GM03348 (cell line): ENCODE data around the gene DDIAS.
"Not testable (repeated sequence)": the region's sequence is repeated elsewhere in the genome, so short reads cannot be mapped to it uniquely, and the experiment has no call there.

Source experiments
- DNase-seq: peaks from one replicate; pipeline ENCODE4 v3.0.0; 2012; ENCODE audit warnings: low spot score

The DDIAS gene

DNA sequence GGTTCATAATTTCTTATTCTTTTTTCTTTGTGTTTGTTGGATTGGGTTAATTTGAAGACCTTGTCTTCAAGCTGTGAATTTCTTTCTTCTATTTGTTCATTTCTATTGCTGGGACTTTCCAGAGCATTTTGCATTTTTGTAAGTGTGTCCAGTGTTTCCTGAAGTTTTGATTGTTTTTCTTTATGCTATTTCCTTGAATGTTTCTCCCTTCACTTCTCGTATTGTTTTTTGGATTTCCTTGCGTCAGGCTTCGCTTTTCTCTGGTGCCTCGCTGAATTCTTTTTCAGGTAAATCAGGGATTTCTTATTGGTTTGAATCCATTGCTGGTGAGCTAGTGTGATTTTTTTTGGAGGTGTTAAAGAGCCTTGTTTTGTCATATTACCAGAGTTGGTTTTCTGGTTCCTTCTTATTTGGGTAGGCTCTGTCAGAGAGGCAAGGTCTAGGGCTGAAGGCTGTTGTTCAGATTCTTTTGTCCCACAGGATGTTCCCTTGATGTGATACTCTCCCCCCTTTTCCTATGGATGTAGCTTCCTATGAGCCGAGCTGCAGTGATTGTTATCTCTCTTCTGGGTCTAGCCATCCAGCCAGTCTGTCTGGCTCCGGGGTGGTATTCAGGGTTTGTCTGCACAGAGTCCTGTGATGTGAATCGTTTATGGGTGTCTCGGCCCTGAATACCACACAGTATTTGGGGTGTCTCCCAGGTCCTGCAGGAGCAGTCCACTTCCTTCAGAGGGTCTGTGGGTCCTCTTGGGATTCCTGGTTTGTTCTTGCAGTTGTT is 21.0 kb downstream of the DDIAS start:
- DNase-seq: not testable (repeated sequence)

DNA sequence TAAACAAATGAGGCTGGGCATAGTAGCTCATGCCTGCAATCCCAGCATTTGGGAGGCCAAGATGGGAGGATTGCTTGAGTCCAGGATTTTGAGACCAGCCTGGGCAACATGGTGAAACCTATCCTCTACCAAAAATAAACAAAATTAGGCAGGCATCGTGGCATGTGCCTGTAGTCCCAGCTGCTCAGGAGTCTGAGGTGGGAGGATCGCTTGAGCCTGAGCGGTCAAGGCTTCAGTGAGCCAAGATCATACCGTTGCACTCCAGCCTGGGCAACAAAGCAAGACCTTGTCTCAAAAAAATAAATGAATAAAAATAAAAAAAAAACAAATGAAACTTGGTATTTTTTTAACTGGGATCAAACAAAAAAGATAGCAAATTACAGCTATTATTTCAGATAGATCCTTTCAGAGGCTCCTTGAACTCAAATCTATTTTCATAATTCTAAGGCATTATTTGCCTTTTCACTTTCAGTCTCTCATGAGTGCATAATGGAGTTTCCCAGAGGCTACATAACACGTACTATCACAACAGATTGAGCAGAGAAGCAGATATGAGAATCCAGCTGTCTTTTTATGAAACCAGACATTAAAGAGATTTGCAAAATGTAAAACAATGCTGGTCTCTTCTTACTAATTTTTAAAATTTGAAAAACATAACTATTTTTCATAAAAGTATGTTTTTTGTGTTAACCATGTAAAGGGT is 23.1 kb downstream of the DDIAS start:
- no peak for DNase-seq

DNA sequence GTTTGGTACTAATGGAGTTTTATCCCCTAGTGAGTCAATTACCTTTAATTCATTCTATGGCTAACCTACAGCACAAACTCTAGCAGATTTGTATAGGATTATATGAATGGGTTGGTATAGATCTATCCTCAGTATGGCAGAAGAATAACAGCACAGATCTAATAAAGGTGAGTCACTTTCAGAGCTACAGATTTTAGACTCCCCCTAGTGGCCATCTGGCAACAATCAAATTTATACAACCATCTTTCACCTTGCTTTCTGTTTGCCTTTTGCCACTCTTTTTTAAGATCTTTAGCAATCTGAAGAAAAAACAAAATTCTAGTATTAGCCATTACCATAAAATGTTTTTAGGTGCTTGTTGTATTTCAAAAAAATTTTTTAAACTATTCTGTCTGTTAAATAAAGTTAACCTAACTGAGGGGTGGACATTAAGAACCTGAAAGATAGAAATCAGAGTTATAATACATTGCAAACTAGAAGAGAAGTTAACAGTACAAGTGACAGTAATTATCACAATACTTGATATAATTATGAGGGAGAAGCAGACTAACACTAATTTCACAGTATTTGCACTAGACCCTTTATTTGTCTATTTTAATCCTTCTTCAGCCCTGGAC is 25.8 kb downstream of the DDIAS start:
- DNase-seq: peak; percentile 77

DNA sequence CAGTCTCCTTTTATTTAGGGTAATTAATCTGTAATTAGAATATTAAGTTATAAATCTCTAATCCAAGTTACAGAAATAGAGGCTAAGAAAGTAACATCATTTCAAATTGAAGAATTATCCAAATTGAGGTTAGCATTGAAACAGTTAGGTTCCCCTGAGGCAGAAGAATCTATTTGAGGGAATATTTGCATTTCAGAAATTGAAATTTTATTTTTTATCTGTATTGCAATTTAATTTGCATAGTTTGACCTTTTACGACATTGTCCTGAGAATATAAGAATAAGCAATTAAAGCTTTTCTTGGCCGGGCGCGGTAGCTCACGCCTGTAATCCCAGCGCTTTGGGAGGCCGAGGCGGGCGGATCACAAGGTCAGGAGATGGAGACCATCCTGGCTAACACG is 27.6 kb downstream of the DDIAS start:
- DNase-seq: no peak

DNA sequence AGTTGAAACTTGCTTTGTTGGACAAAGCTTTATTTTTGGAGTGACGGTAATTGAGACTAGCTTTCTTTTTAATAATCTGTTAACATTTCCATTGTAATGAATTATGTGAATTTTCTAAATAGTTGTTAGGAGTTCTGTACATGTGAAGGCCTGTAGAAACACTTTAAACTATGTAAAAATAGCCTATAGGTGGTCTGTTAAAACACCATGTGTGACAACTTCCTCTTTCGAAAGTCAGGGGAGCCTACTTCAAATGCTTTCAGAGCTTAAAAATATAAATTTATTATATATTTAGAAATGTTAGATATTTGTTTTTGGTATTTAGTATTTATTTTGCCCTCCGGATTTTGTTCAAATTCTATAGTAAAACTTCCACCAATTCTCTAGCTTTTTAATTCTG is 28.7 kb downstream of the DDIAS start:
- no peak for DNase-seq

DNA sequence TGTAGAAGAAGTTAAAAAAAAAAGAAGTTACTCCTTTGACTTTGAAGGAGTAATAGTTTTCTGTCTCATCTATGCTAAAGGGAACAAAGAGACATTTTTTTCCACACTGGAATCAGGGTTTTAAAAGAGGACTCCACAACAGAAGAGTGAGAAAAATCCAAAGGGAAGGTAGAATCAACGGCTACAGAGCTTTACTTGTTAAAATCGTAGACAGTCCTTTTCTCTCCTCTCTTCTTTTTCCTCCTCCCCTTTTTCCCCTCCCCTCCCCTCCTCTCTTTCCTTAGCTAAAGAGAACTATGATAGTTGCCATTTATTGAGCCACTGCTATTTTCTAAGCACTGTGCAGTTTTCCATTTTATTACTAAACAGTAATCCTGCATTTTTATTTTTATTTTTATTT is 29.2 kb downstream of the DDIAS start:
- DNase-seq: no peak

DNA sequence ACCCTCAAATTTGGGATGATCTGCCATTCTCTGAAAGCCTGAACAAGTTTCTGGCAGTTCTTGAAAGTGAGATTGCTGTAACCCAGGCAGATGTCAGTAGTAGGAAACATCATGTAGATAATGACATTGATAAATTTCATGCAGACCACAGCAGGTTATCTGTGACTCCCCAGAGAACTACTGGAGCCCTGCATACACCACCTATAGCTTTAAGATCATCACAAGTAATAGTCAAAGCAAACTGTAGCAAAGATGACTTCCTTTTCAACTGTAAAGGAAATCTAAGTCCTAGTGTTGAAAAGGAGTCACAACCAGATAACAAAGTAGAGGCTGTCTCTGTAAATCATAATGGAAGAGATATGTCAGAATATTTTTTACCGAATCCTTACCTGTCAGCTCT is 31.0 kb downstream of the DDIAS start:
- DNase-seq: no peak

DNA sequence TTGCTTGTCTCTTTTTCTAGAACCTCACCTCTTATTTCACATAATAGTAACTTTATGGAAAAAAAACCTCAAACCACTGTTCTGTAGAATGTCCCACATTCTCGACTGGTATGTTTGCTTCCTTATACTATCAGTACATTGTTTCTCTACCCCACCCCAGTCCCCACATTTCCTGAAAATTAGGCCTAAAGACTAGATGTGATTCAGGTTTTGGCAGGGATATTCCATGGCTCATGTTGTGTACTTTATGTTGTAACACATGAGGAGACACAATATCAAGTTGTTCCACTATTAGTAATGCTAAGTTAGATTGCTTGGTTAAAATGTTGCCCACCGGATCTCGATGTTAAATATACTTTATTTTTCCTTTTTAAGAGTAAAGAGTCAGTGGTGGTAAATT is 34.7 kb downstream of the DDIAS start:
- no peak for DNase-seq

DNA sequence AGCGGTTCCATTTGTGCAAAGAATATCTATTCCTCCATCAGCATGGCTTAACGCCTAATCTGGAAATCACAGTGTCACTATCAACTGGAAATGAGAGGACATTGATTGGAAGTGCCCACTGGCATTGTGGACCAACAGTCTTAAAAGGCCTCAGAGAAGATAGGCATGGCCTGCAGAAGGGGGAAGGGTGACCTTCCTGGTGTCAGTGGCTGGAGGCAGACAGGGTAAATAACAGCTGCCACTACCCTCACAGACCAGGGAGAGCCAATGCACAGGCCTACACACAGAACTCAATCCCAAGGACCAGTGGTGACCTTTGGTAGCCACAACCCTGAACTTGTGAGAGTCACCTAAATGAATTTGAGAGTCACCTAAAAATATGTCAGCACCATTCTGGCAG is 36.0 kb downstream of the DDIAS start:
- DNase-seq: no peak

DNA sequence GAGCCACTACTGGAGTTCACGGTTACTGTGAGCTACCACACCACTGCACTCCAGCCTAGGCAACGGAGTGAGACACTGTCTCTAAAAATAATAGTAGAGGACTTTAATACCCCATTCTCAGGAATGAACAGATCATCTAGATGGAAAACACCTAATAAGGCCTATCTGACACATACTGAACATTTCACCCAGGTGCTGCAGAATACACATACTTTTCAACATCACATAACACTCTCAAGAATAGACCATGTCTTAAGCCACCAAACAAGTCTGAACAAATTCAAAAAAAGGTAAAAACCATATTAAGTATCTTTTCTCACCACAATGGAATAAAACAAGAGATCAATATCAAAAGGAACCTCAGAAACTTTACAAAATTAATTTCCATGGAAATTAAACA is 37.9 kb downstream of the DDIAS start:
- DNase-seq: no peak

DNA sequence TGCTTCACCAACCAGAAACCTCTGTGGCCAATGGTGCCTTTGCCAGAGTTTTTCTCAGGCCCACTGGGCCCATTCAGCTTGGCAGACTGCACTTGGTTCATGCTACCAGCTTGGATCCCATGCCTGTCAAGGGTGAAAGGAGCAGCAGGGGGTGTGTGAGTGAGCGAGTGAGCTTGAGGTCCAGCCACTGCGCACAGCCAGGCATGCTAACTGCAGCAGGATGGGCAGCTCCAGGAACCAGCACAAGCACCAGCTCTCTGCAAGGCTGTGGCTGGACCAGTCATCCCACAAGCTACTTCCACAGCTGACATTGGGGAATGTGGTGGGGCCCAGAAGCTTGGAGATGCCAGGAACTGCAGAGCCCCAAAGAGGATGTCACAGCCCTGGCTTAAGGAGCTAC is 40.8 kb downstream of the DDIAS start:
- DNase-seq: no peak

DNA sequence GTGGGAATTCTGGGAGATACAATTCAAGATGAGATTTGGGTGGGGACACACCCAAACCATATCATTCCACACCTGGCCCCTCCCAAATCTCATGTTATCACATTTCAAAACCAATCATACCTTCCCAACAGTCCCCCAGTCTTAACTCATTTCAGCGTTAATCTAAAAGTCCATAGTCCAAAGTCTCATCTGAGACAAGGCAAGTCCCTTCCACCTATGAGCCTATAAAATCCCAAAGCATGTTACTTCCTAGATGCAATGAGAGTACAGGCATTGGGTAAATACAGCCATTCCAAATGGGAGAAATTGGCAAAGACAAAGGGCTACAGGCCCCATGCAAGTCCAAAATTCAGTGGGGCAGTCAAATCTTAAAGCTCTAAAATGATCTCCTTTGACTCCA is 41.9 kb downstream of the DDIAS start:
- not testable (repeated sequence) for DNase-seq

DNA sequence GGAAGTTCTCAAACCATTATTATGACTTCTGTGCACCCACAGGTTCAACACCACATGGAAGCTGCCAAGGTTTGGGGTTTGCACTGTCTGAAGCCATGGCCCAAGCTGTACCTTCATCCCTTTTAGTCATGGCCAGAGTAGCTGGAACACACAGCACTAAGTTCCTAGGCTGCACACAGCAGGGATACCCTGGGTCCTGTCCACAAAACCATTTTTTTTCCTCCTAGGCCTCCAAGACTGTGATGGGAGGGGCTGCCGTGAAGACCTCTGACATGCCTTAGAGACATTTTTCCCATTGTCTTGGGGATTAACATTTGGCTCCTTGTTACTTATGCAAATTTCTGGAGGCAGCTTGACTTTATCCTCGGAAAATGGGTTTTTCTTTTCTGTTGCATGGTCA is 42.7 kb downstream of the DDIAS start:
- no peak for DNase-seq

DNA sequence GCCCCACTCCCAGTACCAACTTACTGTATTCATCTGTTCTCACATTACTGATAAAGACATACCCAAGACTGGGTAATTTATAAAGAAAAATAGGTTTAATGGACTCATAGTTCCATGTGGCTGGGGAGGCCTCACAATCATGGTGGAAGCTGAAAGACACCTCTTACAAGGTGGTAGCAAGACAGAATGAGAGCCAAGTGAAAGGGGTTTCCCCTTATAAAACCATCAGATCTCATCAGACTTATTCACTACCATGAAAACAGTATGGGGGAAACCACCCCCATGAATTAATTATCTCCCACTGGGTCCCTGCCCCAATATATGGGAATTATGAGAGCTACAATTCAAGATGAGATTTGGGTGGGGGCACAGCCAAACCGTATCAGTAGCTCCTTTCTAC is 43.5 kb downstream of the DDIAS start:
- not testable (repeated sequence) for DNase-seq

DNA sequence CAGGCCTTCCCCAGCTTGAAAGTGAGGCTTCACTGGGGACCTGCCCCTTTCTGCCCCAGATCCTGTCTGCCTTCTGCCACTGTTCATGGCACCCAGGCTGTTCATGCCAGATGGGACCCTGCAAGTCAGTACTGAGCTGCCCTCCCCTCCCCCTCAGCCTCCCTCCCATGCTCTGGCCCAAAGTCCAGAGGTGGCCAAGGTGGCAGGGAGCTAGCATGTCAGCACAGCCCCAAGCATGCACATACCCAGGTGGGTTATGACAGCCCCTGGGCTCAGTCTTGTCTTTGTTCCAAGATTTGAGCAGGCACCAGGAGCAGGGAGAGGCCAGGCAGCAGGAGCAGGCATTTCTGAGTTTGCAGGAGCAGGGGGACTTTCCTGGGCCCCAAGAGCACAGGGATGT is 44.1 kb downstream of the DDIAS start:
- no peak for DNase-seq

DNA sequence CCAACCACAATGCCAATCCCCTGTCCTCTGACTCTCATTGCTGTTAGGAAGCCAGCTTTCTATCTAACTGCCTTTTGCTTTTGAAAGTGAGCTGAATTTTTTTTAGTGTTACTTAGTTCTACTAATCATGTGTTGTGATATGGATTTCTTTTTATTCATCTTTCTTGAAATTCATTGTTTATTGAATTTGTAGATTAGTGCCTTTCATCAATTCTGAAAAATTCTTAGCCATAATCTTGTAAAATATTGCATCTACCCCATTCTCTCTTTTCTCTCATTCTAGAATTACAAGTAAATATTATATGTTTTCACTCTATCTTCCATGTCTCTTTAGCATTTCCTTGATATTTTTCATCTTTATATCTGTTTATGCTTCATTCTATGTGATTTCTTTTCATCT is 47.8 kb downstream of the DDIAS start:
- no peak for DNase-seq

DNA sequence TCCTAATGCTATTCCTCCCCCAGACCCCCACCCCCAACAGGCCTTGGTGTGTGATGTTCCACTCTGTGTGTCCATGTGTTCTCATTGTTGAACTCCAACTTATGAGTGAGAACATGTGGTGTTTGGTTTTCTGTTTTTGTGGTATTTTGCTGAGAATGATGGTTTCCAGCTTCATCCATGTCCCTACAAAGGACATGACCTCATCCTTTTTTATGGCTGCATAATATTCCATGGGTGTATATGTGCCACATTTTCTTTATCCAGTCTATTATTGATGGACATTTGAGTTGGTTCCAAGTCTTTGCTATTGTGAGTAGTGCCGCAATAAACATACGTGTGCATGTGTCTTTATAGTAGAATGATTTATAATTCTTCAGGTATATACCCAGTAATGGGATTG is 49.0 kb downstream of the DDIAS start:
- not testable (repeated sequence) for DNase-seq

DNA sequence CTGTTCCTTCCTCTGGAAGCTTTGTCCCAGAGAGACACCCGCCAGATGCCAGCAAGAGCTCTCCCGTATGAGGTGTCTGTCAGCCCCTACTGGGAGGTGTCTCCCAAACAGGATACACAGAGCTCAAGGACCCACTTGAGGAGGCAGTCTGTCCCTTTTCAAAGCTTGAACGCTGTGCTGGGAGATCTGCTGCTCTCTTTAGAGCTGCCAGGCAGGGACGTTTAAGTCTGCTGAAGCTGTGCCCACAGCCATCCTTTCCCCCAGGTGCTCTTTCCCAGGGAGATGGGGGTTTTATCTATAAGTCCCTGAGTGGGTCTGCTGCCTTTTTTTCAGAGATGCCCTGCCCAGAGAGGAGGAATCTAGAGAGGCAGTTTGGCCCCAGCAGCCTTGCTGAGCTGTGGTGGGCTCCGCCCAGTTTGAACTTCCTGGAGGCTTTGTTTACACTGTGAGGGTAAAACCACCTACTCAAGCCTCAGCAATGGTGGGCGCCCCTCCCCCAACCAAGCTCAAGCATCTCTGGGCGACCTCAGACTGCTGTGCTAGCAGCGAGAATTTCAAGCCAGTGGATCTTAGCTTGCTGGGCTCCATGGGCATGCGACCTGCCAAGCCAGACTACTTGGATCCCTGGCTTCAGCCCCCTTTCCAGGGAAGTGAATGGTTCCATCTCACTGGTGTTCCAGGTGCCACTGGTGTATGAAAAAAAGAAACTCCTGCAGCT is 54.4 kb downstream of the DDIAS start:
- not testable (repeated sequence) for DNase-seq

DNA sequence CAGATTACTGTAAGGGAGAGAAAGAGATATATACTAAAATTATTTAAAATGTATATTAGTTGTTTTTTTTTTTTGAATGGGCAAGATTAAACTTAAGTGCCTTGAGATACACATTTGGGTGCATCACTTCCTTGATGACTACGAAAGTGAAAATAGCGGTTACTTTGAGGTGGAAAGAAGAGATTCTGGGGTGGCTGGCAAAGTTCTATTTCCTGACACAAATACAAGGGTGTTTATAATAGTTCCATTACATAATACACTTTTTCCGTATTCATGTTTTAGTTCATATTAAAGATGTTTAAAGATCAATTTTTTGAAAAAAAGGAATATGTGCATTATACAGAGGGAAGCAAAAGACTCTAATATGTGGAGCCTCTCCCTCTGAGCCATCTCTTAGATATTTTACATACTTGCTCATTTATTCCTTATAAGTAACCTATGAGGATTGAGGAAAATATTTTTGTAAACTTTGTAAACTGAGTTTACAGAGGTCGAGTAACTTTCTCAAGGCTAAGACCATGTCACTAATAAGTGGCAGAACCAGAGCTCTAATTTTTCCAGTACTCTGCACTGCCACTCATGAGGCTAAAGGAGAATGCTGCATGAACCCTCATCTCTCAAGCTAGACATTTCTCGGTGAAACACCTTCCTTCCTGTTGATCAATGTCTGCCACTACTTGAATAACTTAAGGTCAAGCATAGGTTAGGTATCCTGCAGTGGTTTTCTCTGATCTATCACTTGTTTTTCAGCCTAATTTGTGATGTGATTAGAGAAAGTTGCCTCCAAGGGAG is 58.6 kb downstream of the DDIAS start:
- DNase-seq: no peak

DNA sequence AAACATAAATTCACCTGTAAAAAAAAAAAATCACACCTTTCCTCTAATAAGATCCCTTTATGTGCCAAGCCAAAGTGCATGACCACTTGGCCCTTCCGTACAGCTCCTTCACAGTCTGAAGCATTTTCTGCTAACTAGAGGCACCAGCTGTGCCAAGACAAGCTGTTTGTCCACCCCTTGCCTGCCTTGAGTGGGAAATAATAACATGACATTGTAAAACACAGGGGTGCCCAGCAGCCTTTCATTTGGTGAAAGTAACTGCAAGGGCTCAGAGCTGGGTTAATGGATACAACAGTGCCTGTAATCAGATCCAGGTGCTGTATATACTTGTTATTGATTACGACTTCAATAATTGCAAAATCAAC is 59.2 kb downstream of the DDIAS start:
- DNase-seq: no peak

DNA sequence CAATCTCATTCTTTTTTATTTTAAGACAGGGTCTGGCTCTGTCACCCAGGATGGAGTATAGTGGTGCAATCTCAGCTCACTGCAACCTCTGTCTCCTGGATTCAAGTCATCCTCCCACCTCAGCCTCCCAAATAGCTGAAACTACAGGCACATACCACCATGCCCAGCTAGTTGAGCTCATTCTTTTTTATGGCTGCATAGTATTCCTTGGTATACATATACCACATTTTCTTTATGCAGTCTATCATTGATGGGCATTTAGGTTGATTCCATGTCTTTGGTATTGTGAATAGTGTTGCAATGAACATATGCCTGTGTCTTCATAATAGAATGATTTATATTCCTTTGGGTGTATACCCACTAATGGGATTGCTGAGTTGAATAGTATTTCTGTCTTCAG is 60.5 kb downstream of the DDIAS start:
- not testable (repeated sequence) for DNase-seq

DNA sequence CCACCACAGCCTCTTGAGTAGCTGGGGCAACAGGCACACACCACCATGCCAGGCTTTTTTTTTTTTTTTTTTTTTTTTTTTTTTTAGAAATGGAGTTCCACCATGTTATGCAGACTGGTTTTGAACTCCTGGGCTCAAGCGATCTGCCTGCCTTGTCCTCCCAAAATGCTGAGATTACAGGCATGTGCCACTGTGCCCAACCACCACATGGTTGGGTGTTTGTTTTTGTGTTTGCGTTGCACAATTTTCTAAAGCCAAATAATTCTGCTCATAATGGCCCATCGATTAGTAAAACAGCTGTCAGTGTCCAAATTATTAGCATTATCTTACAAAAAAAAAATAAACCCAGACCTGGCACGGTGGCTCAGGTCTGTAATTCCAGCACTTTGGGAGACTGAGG is 65.8 kb downstream of the DDIAS start:
- no peak for DNase-seq
